ENCODE data around the gene CDKN1C.

CDKN1C gene

GRCh38 chr11:2899080-2899783 lies 13.7 kb upstream of the CDKN1C start:
- Histone ChIP-seq H3K36me3 (no peaks in the 10 kb centered on the region), H3K27ac (peak overlapping the region; percentile 76), H3K4me3 (peak overlapping the region; percentile 22), H3K9me3 (no peaks in the 10 kb centered on the region), H3K27me3 (no peaks in the 10 kb centered on the region), H3K4me2 (peak overlapping the region; percentile 98), H4K20me1 (no peaks in the 10 kb centered on the region), H3K9ac (peak overlapping the region; percentile 43; the same call in 1 of the 2 replicates), H3K4me1 (peaks cover 69% of the 10 kb centered on the region)
- no peak for TF ChIP-seq Cebpa-rat (IDR thresholded peaks at IDR 0.05)

GRCh38 chr11:2898366-2899079 lies 12.9 kb upstream of the CDKN1C start:
- Histone ChIP-seq H3K27ac (peak overlapping the region; percentile 76), H3K9ac (peak overlapping the region; percentile 48; the same call in 1 of the 2 replicates), H3K36me3 (no peaks in the 10 kb centered on the region), H4K20me1 (no peaks in the 10 kb centered on the region), H3K4me2 (peak overlapping the region; percentile 98), H3K9me3 (no peaks in the 10 kb centered on the region), H3K4me3 (no peak overlapping the region; the same call in 1 of the 2 replicates), H3K4me1 (peaks cover 61% of the 10 kb centered on the region), H3K27me3 (no peaks in the 10 kb centered on the region)
- TF ChIP-seq Cebpa-rat (IDR thresholded peaks at IDR 0.05): no peak

GRCh38 chr11:2897048-2897447 lies 11.5 kb upstream of the CDKN1C start:
- no peak overlapping the region for H3K4me2 ChIP-seq
- no peak overlapping the region for H3K27ac ChIP-seq
- H4K20me1 ChIP-seq: no peaks in the 10 kb centered on the region
- peaks cover 60% of the 10 kb centered on the region for H3K4me1 ChIP-seq
- no peaks in the 10 kb centered on the region for H3K9me3 ChIP-seq
- H3K27me3 ChIP-seq: no peaks in the 10 kb centered on the region
- H3K9ac ChIP-seq: no peak overlapping the region
- H3K36me3 ChIP-seq: no peaks in the 10 kb centered on the region
- H3K4me3 ChIP-seq: no peak overlapping the region
- TF ChIP-seq Cebpa-rat (IDR thresholded peaks at IDR 0.05): no peak

GRCh38 chr11:2896047-2896446 lies 10.5 kb upstream of the CDKN1C start:
- H3K9me3 ChIP-seq: no peaks in the 10 kb centered on the region
- no peaks in the 10 kb centered on the region for H3K27me3 ChIP-seq
- H4K20me1 ChIP-seq: no peaks in the 10 kb centered on the region
- 0 out of 2 replicates have a peak overlapping the region, but pooled peaks have one; percentile 14 for H3K27ac ChIP-seq
- no peak overlapping the region for H3K4me3 ChIP-seq
- no peak overlapping the region for H3K4me2 ChIP-seq
- peaks cover 62% of the 10 kb centered on the region for H3K4me1 ChIP-seq
- no peak for TF ChIP-seq Cebpa-rat (IDR thresholded peaks at IDR 0.05)
- no peaks in the 10 kb centered on the region for H3K36me3 ChIP-seq
- no peak overlapping the region for H3K9ac ChIP-seq

- Histone ChIP-seq H3K36me3 (no peaks in the 10 kb centered on the region), H4K20me1 (no peaks in the 10 kb centered on the region), H3K9me3 (no peaks in the 10 kb centered on the region), H3K9ac (no peak overlapping the region), H3K27me3 (no peaks in the 10 kb centered on the region), H3K27ac (no peak overlapping the region), H3K4me3 (no peak overlapping the region), H3K4me2 (no peak overlapping the region), H3K4me1 (peaks cover 61% of the 10 kb centered on the region)
- TF ChIP-seq Cebpa-rat (IDR thresholded peaks at IDR 0.05): no peak
Measured at GRCh38 chr11:2893935-2894334, 8.4 kb upstream of the CDKN1C start.

- no peaks in the 10 kb centered on the region for H3K9me3 ChIP-seq
- TF ChIP-seq Cebpa-rat (IDR thresholded peaks at IDR 0.05): no peak
- peak overlapping the region; percentile 56 for H3K4me3 ChIP-seq
- peak overlapping the region; percentile 93 for H3K4me2 ChIP-seq
- H3K9ac ChIP-seq: peak overlapping the region; percentile 72
- peak overlapping the region; percentile 88 for H3K27ac ChIP-seq
- no peaks in the 10 kb centered on the region for H3K27me3 ChIP-seq
- peaks cover 58% of the 10 kb centered on the region for H3K4me1 ChIP-seq
- H4K20me1 ChIP-seq: no peaks in the 10 kb centered on the region
- H3K36me3 ChIP-seq: no peaks in the 10 kb centered on the region
Measured at GRCh38 chr11:2892967-2893528, 7.5 kb upstream of the CDKN1C start.

GRCh38 chr11:2892215-2892966 lies 6.8 kb upstream of the CDKN1C start:
- peak overlapping the region; percentile 88 for H3K27ac ChIP-seq
- H3K4me1 ChIP-seq: peaks cover 58% of the 10 kb centered on the region
- no peaks in the 10 kb centered on the region for H3K36me3 ChIP-seq
- no peaks in the 10 kb centered on the region for H3K27me3 ChIP-seq
- TF ChIP-seq Cebpa-rat (IDR thresholded peaks at IDR 0.05): no peak
- peak overlapping the region; percentile 93 for H3K4me2 ChIP-seq
- peak overlapping the region; percentile 56 for H3K4me3 ChIP-seq
- peak overlapping the region; percentile 74 for H3K9ac ChIP-seq
- no peaks in the 10 kb centered on the region for H4K20me1 ChIP-seq
- H3K9me3 ChIP-seq: no peaks in the 10 kb centered on the region

GRCh38 chr11:2891326-2892214 lies 6.0 kb upstream of the CDKN1C start:
- peak overlapping the region; percentile 88 for H3K27ac ChIP-seq
- H3K9me3 ChIP-seq: no peaks in the 10 kb centered on the region
- peaks cover 62% of the 10 kb centered on the region for H3K4me1 ChIP-seq
- H3K4me3 ChIP-seq: peak overlapping the region; percentile 56
- H3K27me3 ChIP-seq: no peaks in the 10 kb centered on the region
- H3K9ac ChIP-seq: peak overlapping the region; percentile 74
- TF ChIP-seq Cebpa-rat (IDR thresholded peaks at IDR 0.05): no peak
- H3K4me2 ChIP-seq: peak overlapping the region; percentile 93
- H3K36me3 ChIP-seq: no peaks in the 10 kb centered on the region
- no peaks in the 10 kb centered on the region for H4K20me1 ChIP-seq

Data from BLaER1 (cell line).